GM19099 (cell line): ENCODE data around the gene NXPH3.

Experiments used
- POLR2A ChIP-seq: IDR thresholded peaks from 3 replicates; pipeline ENCODE4 v1.6.1; 2011; ENCODE audit warnings: low read depth; ENCODE audit not compliant: insufficient read length; ENCODE audit errors: extremely low read depth

The NXPH3 gene

GRCh38 chr17:49570540-49571242 lies 5.0 kb upstream of the NXPH3 start:
- no peak for TF ChIP-seq POLR2A

- TF ChIP-seq POLR2A = no peak
Measured at GRCh38 chr17:49571283-49571682, 4.4 kb upstream of the NXPH3 start.

- no peak for TF ChIP-seq POLR2A
Measured at GRCh38 chr17:49571764-49572163, 3.9 kb upstream of the NXPH3 start.

GRCh38 chr17:49572226-49572625 lies 3.4 kb upstream of the NXPH3 start:
- TF ChIP-seq POLR2A = no peak

GRCh38 chr17:49572806-49573420 lies 2.8 kb upstream of the NXPH3 start:
- TF ChIP-seq POLR2A = no peak

- no peak for TF ChIP-seq POLR2A
Measured at GRCh38 chr17:49573510-49574322, 2.0 kb upstream of the NXPH3 start.

- TF ChIP-seq POLR2A = no peak
Measured at GRCh38 chr17:49574323-49574781, 1.3 kb upstream of the NXPH3 start.

- no peak for TF ChIP-seq POLR2A
Measured at GRCh38 chr17:49574945-49575678, 559 bp upstream of the NXPH3 start.

GRCh38 chr17:49576088-49576916 lies 631 bp downstream of the NXPH3 start:
- no peak for TF ChIP-seq POLR2A

GRCh38 chr17:49576917-49577649 lies 1.4 kb downstream of the NXPH3 start:
- TF ChIP-seq POLR2A = no peak

- no peak for TF ChIP-seq POLR2A
Measured at GRCh38 chr17:49577650-49577934, 1.9 kb downstream of the NXPH3 start.

- no peak for TF ChIP-seq POLR2A
Measured at GRCh38 chr17:49577963-49578362, 2.3 kb downstream of the NXPH3 start.

- no peak for TF ChIP-seq POLR2A
Measured at GRCh38 chr17:49578414-49578813, 2.7 kb downstream of the NXPH3 start.

GRCh38 chr17:49578952-49579500 lies 3.4 kb downstream of the NXPH3 start:
- no peak for TF ChIP-seq POLR2A

- no peak for TF ChIP-seq POLR2A
Measured at GRCh38 chr17:49579522-49579921, 3.9 kb downstream of the NXPH3 start.
